ENCODE results near the gene PTPRT.
"Not testable (repeated sequence)": the region's sequence is repeated elsewhere in the genome, so short reads cannot be mapped to it uniquely, and the experiment has no call there.

Gene PTPRT

GRCh38 chr20:42295592-42295991, 894.1 kb downstream of the PTPRT start:
- no peak for DNase-seq (ENCODE audit: low read depth in 2 of 2)

GRCh38 chr20:42294976-42295375, 894.7 kb downstream of the PTPRT start:
- no peak for DNase-seq (ENCODE audit: low read depth in 2 of 2)

GRCh38 chr20:42281801-42282200, 907.9 kb downstream of the PTPRT start:
- no peak for DNase-seq (ENCODE audit: low read depth in 2 of 2)

GRCh38 chr20:42276718-42277602, 912.7 kb downstream of the PTPRT start:
- no peak for DNase-seq (ENCODE audit: low read depth in 2 of 2)

- no peak for DNase-seq (ENCODE audit: low read depth in 2 of 2)
Measured at GRCh38 chr20:42274986-42275385, 914.7 kb downstream of the PTPRT start.

GRCh38 chr20:42272516-42272915, 917.2 kb downstream of the PTPRT start:
- DNase-seq (ENCODE audit: low read depth in 2 of 2), result no peak

- no peak for DNase-seq (ENCODE audit: low read depth in 2 of 2)
Measured at GRCh38 chr20:42270539-42270938, 919.2 kb downstream of the PTPRT start.

GRCh38 chr20:42267793-42268384, 921.8 kb downstream of the PTPRT start:
- DNase-seq (ENCODE audit: low read depth in 2 of 2), result no peak

GRCh38 chr20:42261766-42262270, 927.9 kb downstream of the PTPRT start:
- DNase-seq (ENCODE audit: low read depth in 2 of 2), result no peak

- DNase-seq (ENCODE audit: low read depth in 2 of 2), result no peak
Measured at GRCh38 chr20:42260184-42260583, 929.5 kb downstream of the PTPRT start.

GRCh38 chr20:42259389-42259788, 930.3 kb downstream of the PTPRT start:
- no peak for DNase-seq (ENCODE audit: low read depth in 2 of 2)

GRCh38 chr20:42258564-42259302, 931.0 kb downstream of the PTPRT start:
- DNase-seq (ENCODE audit: low read depth in 2 of 2), result no peak

GRCh38 chr20:42255821-42256220, 933.9 kb downstream of the PTPRT start:
- no peak for DNase-seq (ENCODE audit: low read depth in 2 of 2)

GRCh38 chr20:42254673-42255072, 935.0 kb downstream of the PTPRT start:
- no peak for DNase-seq (ENCODE audit: low read depth in 2 of 2)

- no peak for DNase-seq (ENCODE audit: low read depth in 2 of 2)
Measured at GRCh38 chr20:42252116-42252515, 937.6 kb downstream of the PTPRT start.

GRCh38 chr20:42218621-42219374, 970.9 kb downstream of the PTPRT start:
- DNase-seq (ENCODE audit: low read depth in 2 of 2), result no peak

GRCh38 chr20:42214074-42214473, 975.6 kb downstream of the PTPRT start:
- no peak for DNase-seq (ENCODE audit: low read depth in 2 of 2)

- DNase-seq (ENCODE audit: low read depth in 2 of 2), result no peak
Measured at GRCh38 chr20:42212391-42212790, 977.3 kb downstream of the PTPRT start.

GRCh38 chr20:42206557-42206956, 983.1 kb downstream of the PTPRT start:
- DNase-seq (ENCODE audit: low read depth in 2 of 2), result not testable (repeated sequence)

GRCh38 chr20:42204109-42204660, 985.5 kb downstream of the PTPRT start:
- DNase-seq (ENCODE audit: low read depth in 2 of 2), result no peak

- DNase-seq (ENCODE audit: low read depth in 2 of 2), result no peak
Measured at GRCh38 chr20:42197599-42197998, 992.1 kb downstream of the PTPRT start.
